Gastroesophageal sphincter (tissue), 3 donors: ENCODE data around the gene CST7.

Source experiments
- CTCF ChIP-seq, 4 experiments: fragments of 200-600 bp in 2 of 4; fragments of 450-650 bp in 2 of 4; sonication (generic) in 1 of 4; IDR thresholded peaks; one replicate each; pipeline ENCODE4 v1.5.1; 2017 to 2019; ENCODE audit warnings: antibody characterized with exemption in 4 of 4, mild to moderate bottlenecking in 2 of 4, moderate library complexity in 2 of 4
- EP300 ChIP-seq: sonication (generic); formaldehyde crosslinking; IDR thresholded peaks from one replicate; pipeline ENCODE4 v1.6.1; 2017; ENCODE audit warnings: antibody characterized with exemption, mild to moderate bottlenecking
- POLR2A ChIP-seq, 2 donors: fragments of 450-650 bp; IDR thresholded peaks; one replicate each; pipeline ENCODE4 v1.6.1; 2017; ENCODE audit warnings: antibody characterized with exemption in 2 of 2, mild to moderate bottlenecking in 2 of 2, moderate library complexity in 1 of 2
- POLR2AphosphoS5 ChIP-seq: sonication (generic); formaldehyde crosslinking; IDR thresholded peaks from one replicate; pipeline ENCODE4 v1.6.1; 2017; ENCODE audit warnings: antibody characterized with exemption

- TF ChIP-seq CTCF (IDR thresholded peaks at IDR 0.05) = no peak
- no peak for TF ChIP-seq EP300
- TF ChIP-seq POLR2AphosphoS5 = no peak
- no peak for TF ChIP-seq POLR2A (IDR thresholded peaks at IDR 0.05)
Observed at GRCh38 chr20:24914388-24915241, 34.5 kb upstream of the CST7 start.
